BJ (cell line): Measurements from ENCODE around the gene TOM1L2. TPM values are rescaled to one million over a fixed set of nuclear protein-coding genes. Genes with fewer than 3 reads are reported as not detected.

Experiments
- CTCF ChIA-PET: fragments of 350-600 bp; formaldehyde crosslinking; extraction: SDS; loops from one replicate; lab custom pipeline; 2021; ENCODE audit warnings: antibody characterized with exemption, inconsistent platforms; lab: Yijun Ruan, JAX
- POLR2A ChIA-PET: fragments of 300-600 bp; sonication (Branson Sonifier 250); formaldehyde crosslinking; extraction: SDS; loops from one replicate; lab custom pipeline; 2021; ENCODE audit warnings: antibody characterized with exemption; lab: Charles Lee
- DNase-seq: peaks from one replicate; pipeline ENCODE4 v3.0.0-alpha.2; 2011; ENCODE audit warnings: low read depth
- H3K27me3 ChIP-seq: 2 replicates; pipeline ENCODE4 v1.6.0; 2011; ENCODE audit warnings: low read length; ENCODE audit not compliant: control insufficient read depth, insufficient read depth
- H3K36me3 ChIP-seq: 2 replicates; pipeline ENCODE4 v1.5.1; 2011; ENCODE audit warnings: low read length; ENCODE audit not compliant: control insufficient read depth, insufficient read depth
- H3K4me3 ChIP-seq: 2 replicates; pipeline ENCODE4 v1.5.1; 2011; ENCODE audit warnings: low read depth, mild to moderate bottlenecking, control low read depth, low read length
- polyA plus RNA-seq: library from polyadenylated mRNA; depleted of rRNA; stranded (reverse); fragments of >200 nt; gene quantifications from 2 replicates; pipeline ENCODE4 v1.2.3, GENCODE V29; 2011
- TF ChIP-seq, protein P1 (sequence below): IDR thresholded peaks from 2 replicates; pipeline ENCODE4 v1.5.1; 2011; ENCODE audit warnings: low read depth, mild to moderate bottlenecking, control low read depth, inconsistent platforms, low read length, moderate library complexity; ENCODE audit not compliant: insufficient read depth

The TOM1L2 gene
- polyA plus RNA-seq, 1 experiment = 39.6 TPM

DNA sequence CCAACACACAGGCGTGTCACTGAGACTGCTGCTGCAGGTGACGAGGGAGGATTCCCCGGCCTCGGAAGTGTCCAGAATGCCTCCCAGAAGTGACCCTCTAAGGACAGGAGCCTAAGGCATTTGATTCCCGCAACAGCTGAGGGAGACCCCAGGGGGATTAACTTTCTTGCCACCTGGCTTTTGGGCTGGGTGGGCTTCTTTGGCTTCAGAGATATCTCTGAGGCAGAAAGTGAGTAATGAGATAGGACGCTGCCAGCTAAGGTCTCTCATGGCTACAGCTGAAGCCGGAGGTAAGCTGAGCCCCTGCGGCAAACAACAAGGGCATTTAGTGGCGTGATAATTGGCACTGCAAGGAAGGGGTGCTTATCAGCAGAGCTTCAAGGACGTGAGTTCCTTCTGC, 17.4 kb upstream of the TOM1L2 start:
- DNase-seq = no peak
- no peaks in the 10 kb centered on the region for H3K27me3 ChIP-seq
- no peak overlapping the region for H3K4me3 ChIP-seq
- TF ChIP-seq, protein P1, sequence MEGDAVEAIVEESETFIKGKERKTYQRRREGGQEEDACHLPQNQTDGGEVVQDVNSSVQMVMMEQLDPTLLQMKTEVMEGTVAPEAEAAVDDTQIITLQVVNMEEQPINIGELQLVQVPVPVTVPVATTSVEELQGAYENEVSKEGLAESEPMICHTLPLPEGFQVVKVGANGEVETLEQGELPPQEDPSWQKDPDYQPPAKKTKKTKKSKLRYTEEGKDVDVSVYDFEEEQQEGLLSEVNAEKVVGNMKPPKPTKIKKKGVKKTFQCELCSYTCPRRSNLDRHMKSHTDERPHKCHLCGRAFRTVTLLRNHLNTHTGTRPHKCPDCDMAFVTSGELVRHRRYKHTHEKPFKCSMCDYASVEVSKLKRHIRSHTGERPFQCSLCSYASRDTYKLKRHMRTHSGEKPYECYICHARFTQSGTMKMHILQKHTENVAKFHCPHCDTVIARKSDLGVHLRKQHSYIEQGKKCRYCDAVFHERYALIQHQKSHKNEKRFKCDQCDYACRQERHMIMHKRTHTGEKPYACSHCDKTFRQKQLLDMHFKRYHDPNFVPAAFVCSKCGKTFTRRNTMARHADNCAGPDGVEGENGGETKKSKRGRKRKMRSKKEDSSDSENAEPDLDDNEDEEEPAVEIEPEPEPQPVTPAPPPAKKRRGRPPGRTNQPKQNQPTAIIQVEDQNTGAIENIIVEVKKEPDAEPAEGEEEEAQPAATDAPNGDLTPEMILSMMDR = no peak
- ChIA-PET CTCF (no interaction called here), POLR2A (no interaction called here)
- H3K36me3 ChIP-seq = no peaks in the 10 kb centered on the region

DNA sequence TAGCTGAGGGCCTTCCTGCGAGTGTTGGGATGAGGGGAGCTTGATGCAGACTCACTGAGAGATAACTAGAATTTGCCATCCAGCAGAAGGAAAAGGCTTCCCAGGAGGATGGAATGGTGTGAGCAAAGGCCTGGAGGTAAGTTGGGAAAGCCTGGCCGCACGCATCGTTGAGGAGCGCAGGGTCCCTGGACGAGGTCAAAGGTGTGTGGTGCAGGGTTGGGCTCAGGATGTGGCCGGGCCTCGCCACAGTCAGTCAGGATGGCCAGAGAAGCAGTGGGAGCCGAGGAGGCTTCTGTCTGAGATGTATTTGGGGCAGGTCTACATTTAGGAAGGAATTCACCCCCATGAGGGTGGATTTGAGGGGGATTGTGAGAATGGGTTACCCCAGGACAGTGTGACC, 16.9 kb upstream of the TOM1L2 start:
- no peaks in the 10 kb centered on the region for H3K36me3 ChIP-seq
- TF ChIP-seq, protein P1 = no peak
- H3K4me3 ChIP-seq = no peak overlapping the region
- ChIA-PET POLR2A (no interaction called here), CTCF (no interaction called here)
- no peaks in the 10 kb centered on the region for H3K27me3 ChIP-seq
- no peak for DNase-seq

DNA sequence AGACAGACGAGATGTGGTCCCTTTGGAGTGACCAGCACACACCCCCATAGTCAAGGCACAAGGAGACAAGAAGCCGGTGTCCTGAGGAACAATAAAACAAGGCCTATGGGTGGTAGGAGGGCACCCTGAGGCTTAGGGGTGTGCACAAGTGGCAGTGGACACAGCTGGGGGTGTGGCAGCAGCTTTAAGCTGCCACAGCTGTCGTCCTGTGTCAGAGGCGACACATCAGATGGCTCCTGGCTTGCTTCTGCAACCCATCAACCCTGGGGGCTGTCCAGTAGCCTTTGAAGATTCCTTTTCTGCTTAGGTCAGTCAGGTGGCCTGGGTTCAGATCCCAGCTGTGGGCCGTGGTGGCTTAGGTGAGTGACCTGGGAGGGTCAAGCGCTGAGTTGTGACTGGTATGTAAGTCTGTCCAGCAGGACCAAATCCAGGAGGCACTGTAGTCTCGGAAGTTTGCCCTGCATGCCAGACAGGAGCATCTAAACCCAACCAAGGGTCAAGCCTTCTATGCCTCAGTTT, 16.3 kb upstream of the TOM1L2 start:
- TF ChIP-seq, protein P1 = no peak
- ChIA-PET POLR2A (no interaction called here), CTCF (no interaction called here)
- no peak for DNase-seq
- no peaks in the 10 kb centered on the region for H3K27me3 ChIP-seq
- H3K36me3 ChIP-seq = no peaks in the 10 kb centered on the region
- no peak overlapping the region for H3K4me3 ChIP-seq

DNA sequence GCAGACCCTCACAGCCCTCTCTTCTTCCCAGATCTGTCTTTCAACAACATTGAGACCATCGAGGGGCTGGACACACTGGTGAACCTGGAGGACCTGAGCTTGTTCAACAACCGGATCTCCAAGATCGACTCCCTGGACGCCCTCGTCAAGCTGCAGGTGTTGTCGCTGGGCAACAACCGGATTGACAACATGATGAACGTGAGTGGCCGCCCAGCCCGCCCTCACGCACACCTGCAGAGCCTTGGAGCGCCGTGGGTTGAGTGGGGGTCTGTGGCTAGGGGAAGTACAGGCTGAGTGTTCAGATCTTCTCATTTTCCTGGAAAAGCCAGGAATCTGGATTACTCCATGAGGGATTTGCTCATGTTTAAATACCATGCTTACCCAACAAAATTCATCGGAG, 15.7 kb upstream of the TOM1L2 start:
- Histone ChIP-seq H3K36me3 (no peaks in the 10 kb centered on the region), H3K4me3 (no peak overlapping the region), H3K27me3 (no peaks in the 10 kb centered on the region)
- TF ChIP-seq, protein P1 = no peak
- DNase-seq = no peak
- ChIA-PET POLR2A (no interaction called here), CTCF (interaction anchor here (1.1 kb wide), 1 partner anchor 97 kb away, joined by 3 read pairs; no protein-coding TSS in a partner anchor)

DNA sequence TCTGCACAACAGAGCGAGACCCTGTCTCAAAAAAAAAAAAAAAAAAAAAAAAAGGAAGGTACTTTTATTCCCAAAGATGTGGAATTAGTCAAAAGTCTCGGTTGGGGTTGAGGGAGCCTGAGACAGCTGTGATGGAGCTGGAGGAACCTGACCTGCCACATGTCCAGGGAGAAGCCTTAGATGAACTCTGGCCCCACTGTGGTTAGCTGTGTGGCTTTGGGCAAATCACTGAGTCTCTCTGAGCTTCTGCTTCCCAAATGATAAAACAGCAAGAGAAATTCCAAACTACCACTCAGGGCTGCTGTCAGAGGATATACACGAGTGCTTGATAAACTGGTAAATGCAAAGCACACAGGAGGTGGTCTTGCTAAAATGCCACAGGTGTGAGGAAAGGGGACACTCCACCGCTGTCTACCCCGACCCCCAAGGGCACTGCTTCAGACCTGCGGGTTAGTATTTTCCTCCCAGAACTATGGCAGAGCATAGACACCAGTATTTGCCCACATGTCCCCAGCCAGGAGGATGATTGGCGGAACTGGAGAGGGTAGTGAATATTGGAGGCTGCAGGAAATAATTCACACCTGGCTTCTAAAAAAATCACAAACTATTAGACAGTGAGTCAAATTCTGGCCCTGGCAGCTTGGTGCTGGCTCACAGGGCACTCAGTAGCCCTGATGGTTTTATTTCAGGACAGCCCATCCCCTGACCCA, 15.1 kb upstream of the TOM1L2 start:
- ChIA-PET CTCF (interaction anchor here (1.1 kb wide), 1 partner anchor 96 kb away, joined by 3 read pairs; no protein-coding TSS in a partner anchor), POLR2A (no interaction called here)
- no peak for DNase-seq

More for the DNA sequence above, 15.1 kb upstream of the TOM1L2 start:
- Histone ChIP-seq H3K36me3 (no peaks in the 10 kb centered on the region), H3K4me3 (no peak overlapping the region), H3K27me3 (no peaks in the 10 kb centered on the region)
- TF ChIP-seq, protein P1 = no peak
